Uterus (tissue), 4 donors: ENCODE measurements around the gene STAG1. TPM values are rescaled to one million over a fixed set of nuclear protein-coding genes. Genes with fewer than 3 reads are reported as not detected.
A peak's percentile ranks its signal among the peaks of the same experiment; 100 is the strongest.

Experiments
- DNase-seq, 2 donors: peaks; one replicate each; pipeline ENCODE4 v3.0.0-alpha.2; 2019 to 2020
- H3K27ac ChIP-seq, 2 donors: fragments of 200-600 bp; sonication (generic); 1 replicate in 1 of 2; 2 replicates in 1 of 2; pipeline ENCODE4 v1.5.1; 2016 to 2018
- H3K27me3 ChIP-seq, 2 donors: fragments of 200-600 bp; sonication (generic); one replicate each; pipeline ENCODE4 v1.5.1; 2018 to 2019; ENCODE audit warnings: control low read depth in 1 of 2
- H3K36me3 ChIP-seq, 2 donors: fragments of 200-600 bp; sonication (generic); one replicate each; pipeline ENCODE4 v1.5.1; 2019; ENCODE audit warnings: control low read depth in 1 of 2
- H3K4me1 ChIP-seq, 2 donors: fragments of 200-600 bp; sonication (generic); one replicate each; pipeline ENCODE4 v1.5.1; 2018 to 2019; ENCODE audit warnings: control low read depth in 1 of 2
- H3K4me3 ChIP-seq, 2 donors: fragments of 200-600 bp; sonication (generic); 1 replicate in 1 of 2; 2 replicates in 1 of 2; pipeline ENCODE4 v1.5.1; 2018 to 2019; ENCODE audit warnings: mild to moderate bottlenecking in 1 of 2
- H3K9me3 ChIP-seq, 2 donors: fragments of 200-600 bp; sonication (generic); one replicate each; pipeline ENCODE4 v1.5.1; 2019; ENCODE audit warnings: control low read depth in 1 of 2
- CTCF ChIP-seq, 4 experiments: fragments of 200-600 bp in 2 of 4; fragments of 450-650 bp in 2 of 4; sonication (generic) in 2 of 4; IDR thresholded peaks; one replicate each; pipeline ENCODE4 v1.5.1; 2016 to 2019; ENCODE audit warnings: antibody characterized with exemption in 4 of 4, mild to moderate bottlenecking in 2 of 4, moderate library complexity in 1 of 4
- POLR2A ChIP-seq, 2 donors: fragments of 450-650 bp; IDR thresholded peaks; one replicate each; pipeline ENCODE4 v1.6.1; 2016; ENCODE audit warnings: antibody characterized with exemption in 2 of 2, mild to moderate bottlenecking in 1 of 2, moderate library complexity in 1 of 2
- intact Hi-C: fragments of 100-400 bp; cut with DNase I; formaldehyde crosslinking; loops from one replicate; pipeline ENCODE4 v1.15.1; 2023; ENCODE audit warnings: low total_unique reads
- total RNA-seq, 4 donors: library from RNA; depleted of rRNA in 3 of 4; stranded (reverse); fragments of >200 nt in 3 of 4; gene quantifications; one replicate each; pipeline versions ENCODE4 v1.1.0 to v1.2.4, GENCODE V29; 2014 to 2023
- donor health status: DM: yes; HTN: yes; CAD: no.

The STAG1 gene
- total RNA-seq, 4 donors from 2014 or later = 41.5 to 139 (median 86.0) TPM

DNA sequence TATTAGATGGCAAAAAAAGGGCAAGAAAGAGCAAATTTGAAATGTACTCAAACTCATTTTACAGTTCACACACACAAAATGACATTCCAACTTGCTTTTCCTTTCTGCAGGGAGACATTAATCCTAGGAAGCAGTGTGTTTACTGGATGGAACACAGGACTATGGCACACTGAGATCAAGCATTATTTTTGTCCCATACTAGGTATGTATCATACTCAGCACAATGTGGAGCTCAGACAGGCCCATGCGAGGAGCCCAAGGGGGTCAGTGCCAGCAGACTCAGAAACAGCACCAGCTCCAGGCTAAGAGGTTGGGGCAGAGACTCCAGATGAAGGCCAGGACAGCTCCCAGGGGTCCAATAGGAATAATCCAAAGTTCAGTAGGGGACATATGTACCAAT lies 36.0 kb upstream of the STAG1 start:
- H3K9me3 ChIP-seq = no peaks in the 10 kb centered on the region
- H3K27ac ChIP-seq = peak overlapping the region; percentile 72 to 81
- H3K36me3 ChIP-seq = no peaks in the 10 kb centered on the region
- H3K4me3 ChIP-seq = no peak overlapping the region
- no peak for TF ChIP-seq POLR2A (IDR thresholded peaks at IDR 0.05)
- TF ChIP-seq CTCF (IDR thresholded peaks at IDR 0.05) = no peak
- intact Hi-C loops = no loop called here
- H3K4me1 ChIP-seq = no peaks in the 10 kb centered on the region
- no peak for DNase-seq
- no peaks in the 10 kb centered on the region for H3K27me3 ChIP-seq

GRCh38 chr3:136787349-136787748 lies 35.2 kb upstream of the STAG1 start:
- no peaks in the 10 kb centered on the region for H3K4me1 ChIP-seq
- H3K27me3 ChIP-seq = no peaks in the 10 kb centered on the region
- intact Hi-C loops = no loop called here
- H3K27ac ChIP-seq = peak overlapping the region; percentile 72 to 81
- no peaks in the 10 kb centered on the region for H3K9me3 ChIP-seq
- TF ChIP-seq CTCF (IDR thresholded peaks at IDR 0.05) (no peak), POLR2A (IDR thresholded peaks at IDR 0.05) (no peak)
- DNase-seq = no peak
- H3K4me3 ChIP-seq = peak overlapping the region in 1 of 2 donors; percentile 25
- no peaks in the 10 kb centered on the region for H3K36me3 ChIP-seq

DNA sequence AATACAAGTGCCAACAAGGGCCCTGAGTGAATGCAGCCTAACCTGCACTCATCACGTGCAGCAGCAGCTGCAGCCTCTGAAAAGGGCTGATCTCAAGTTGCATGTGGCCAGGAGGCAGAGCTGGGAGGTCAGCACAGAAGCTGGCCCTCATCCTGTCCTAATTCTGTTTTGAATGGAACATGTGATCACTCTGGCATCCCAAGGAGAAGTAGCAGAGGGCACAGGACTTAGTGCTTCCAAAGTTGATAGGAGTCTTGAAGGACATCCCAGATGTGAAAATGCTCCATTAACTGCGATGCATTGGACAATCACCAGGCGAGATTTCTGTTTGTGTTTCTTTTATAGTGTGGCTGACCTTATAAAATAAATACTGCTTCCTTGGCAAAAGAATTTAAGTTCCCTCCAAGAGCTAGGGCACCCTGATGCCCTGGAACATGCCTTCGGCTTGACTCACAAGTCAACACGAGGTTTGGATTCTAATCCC lies 31.6 kb upstream of the STAG1 start:
- TF ChIP-seq POLR2A (IDR thresholded peaks at IDR 0.05) = no peak
- TF ChIP-seq CTCF (IDR thresholded peaks at IDR 0.05) = no peak

DNA sequence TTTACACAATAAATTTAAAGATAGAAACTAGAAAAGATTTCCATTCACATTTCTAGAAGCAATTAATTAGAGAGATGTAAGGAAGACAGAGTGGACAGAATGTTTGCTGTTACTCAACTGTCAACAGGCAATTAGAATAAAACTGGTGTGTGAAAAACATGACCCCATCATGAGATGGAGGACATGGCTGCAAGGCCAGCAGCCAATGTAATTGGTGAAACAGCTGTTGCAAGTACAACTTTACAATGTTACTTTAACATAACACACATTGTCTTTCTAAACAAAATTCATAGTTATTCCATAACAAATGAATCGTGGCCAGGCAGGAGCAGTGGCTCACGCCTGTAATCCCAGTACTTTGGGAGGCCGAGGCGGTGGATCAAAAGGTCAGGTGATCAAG lies 28.6 kb upstream of the STAG1 start:
- DNase-seq = no peak
- intact Hi-C loops = no loop called here
- Histone ChIP-seq H3K27me3 (no peaks in the 10 kb centered on the region), H3K4me1 (no peaks in the 10 kb centered on the region), H3K36me3 (no peaks in the 10 kb centered on the region), H3K27ac (no peak overlapping the region), H3K4me3 (no peak overlapping the region), H3K9me3 (no peaks in the 10 kb centered on the region)
- no peak for TF ChIP-seq POLR2A (IDR thresholded peaks at IDR 0.05)
- TF ChIP-seq CTCF (IDR thresholded peaks at IDR 0.05) = no peak

More for the DNA sequence above, 31.6 kb upstream of the STAG1 start:
- no peak overlapping the region for H3K27ac ChIP-seq
- no peaks in the 10 kb centered on the region for H3K9me3 ChIP-seq
- no peaks in the 10 kb centered on the region for H3K4me1 ChIP-seq
- H3K36me3 ChIP-seq = no peaks in the 10 kb centered on the region
- intact Hi-C loops = no loop called here
- no peaks in the 10 kb centered on the region for H3K27me3 ChIP-seq
- H3K4me3 ChIP-seq = no peak overlapping the region
- DNase-seq = no peak

- no peaks in the 10 kb centered on the region for H3K4me1 ChIP-seq
These were observed 26.7 kb upstream of the STAG1 start for GRCh38 chr3:136778865-136779264.

More at GRCh38 chr3:136778865-136779264, 26.7 kb upstream of the STAG1 start:
- no peak for DNase-seq
- Histone ChIP-seq H3K27ac (no peak overlapping the region), H3K36me3 (no peaks in the 10 kb centered on the region), H3K4me3 (no peak overlapping the region), H3K27me3 (no peaks in the 10 kb centered on the region), H3K9me3 (no peaks in the 10 kb centered on the region)
- intact Hi-C loops = no loop called here
- TF ChIP-seq POLR2A (IDR thresholded peaks at IDR 0.05) (no peak), CTCF (IDR thresholded peaks at IDR 0.05) (no peak)
